ENCODE data around the gene MRGPRG. TPM values are rescaled to one million over a fixed set of nuclear protein-coding genes. Genes with fewer than 3 reads are reported as not detected.

The MRGPRG gene
- total RNA-seq, 1 experiment from 2014 or later, result not detected

DNA sequence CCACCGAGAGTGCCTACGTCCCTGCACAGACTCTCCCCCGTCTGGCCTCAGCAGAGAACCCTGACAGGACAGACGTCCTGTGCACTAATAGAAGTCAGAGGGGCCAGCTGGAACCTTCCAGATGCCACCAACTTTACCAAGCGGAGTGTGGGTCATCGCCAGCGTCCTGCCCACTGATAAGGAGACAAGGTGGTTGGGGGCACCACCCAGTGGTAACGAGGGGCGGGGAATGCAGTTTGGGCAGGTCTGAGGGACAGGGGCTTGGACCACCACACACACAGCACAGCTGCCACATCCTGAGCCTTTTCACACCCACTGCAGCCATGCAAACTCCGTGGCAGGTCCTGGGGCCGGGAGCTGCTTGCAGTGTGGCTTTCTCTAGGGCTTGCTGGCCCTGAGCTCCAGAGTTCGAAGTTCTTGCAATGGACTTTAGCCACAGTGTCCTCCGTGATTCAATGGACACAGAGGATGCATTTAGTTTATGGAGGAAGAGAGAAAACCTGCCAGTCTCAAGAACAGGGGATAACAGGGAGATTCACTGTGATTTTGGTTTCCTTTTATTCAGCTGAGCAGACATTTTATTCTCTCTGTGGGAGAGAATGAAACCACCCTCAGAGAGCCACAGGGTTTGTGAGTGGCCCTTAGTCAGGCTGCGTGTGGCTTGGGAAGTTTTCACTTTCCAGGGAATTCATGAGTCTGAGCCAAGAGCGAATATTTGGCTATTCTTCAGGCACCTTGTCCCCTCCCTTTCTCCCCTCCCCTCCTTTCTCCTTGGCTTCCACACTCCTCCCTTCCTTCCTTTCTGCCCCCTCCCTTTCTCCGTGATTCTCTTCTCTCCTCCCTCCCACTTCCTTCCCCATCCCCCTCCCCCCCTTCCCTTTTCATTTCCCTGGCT, 13.1 kb downstream of the MRGPRG start:
- ChIA-PET POLR2A (no interaction called here), RAD21 (ENCODE audit: low non-redundant PET in 1 of 2, low total read pairs in 2 of 2, uncharacterized antibody in 2 of 2, unreplicated experiment in 2 of 2) (no interaction called here), CTCF (interaction anchor here (0.7 to 1.1 kb wide), 2 partner anchors 10 to 114 kb away, joined by 3 read pairs; no protein-coding TSS in a partner anchor)
- BruUV-seq (replicated peaks), result no TSS peak
- Histone ChIP-seq H3K4me2 (ENCODE audit: low read length) (no peak overlapping the region), H3K36me3 (ENCODE audit: control insufficient read depth in 1 of 2, insufficient read depth in 2 of 2, low read length in 2 of 2) (no peaks in the 10 kb centered on the region), H3K9me2 (ENCODE audit: insufficient read depth) (no peaks in the 10 kb centered on the region), H3K9me3 (ENCODE audit: control insufficient read depth in 1 of 2, insufficient read depth in 1 of 2, low read depth in 1 of 2, low read length in 2 of 2) (no peaks in the 10 kb centered on the region), H3K4me3 (replicated peaks in 1 of 2; ENCODE audit: low read depth in 1 of 2, low read length in 2 of 2) (no peak overlapping the region), H3K79me2 (ENCODE audit: insufficient read depth, low read length) (no peaks in the 10 kb centered on the region), H3K27me3 (ENCODE audit: insufficient read depth, low read length) (peaks cover 20% of the 10 kb centered on the region; the same call in 1 of the 2 replicates), H3K27ac (ENCODE audit: low read depth, low read length) (no peak overlapping the region), H3K4me1 (ENCODE audit: control insufficient read depth in 1 of 2, insufficient read depth in 2 of 2, low read length in 2 of 2) (no peaks in the 10 kb centered on the region), H4K20me1 (ENCODE audit: insufficient read depth) (no peaks in the 10 kb centered on the region), H2AFZ (ENCODE audit: low read depth, low read length, poor library complexity, severe bottlenecking) (no peak overlapping the region), H3K9ac (ENCODE audit: low read length) (no peak overlapping the region)
- ATAC-seq, result no peak
- no peak for DNase-seq (ENCODE audit: low read depth, low spot score)
- intact Hi-C loops (cut with micrococcal nuclease), result no loop called here
- no peak for TF ChIP-seq POLR2A (IDR thresholded peaks at IDR 0.05; ENCODE audit: borderline replicate concordance, extremely low read depth, insufficient read depth, insufficient read length)
- TF ChIP-seq JUND (IDR thresholded peaks at IDR 0.05), result no peak
- no peak for TF ChIP-seq FOSL1 (IDR thresholded peaks at IDR 0.05; ENCODE audit: low read depth)
- no peak for TF ChIP-seq TCF7L2 (IDR thresholded peaks at IDR 0.05; ENCODE audit: borderline replicate concordance, extremely low read depth, insufficient read depth, insufficient read length)
- TF ChIP-seq ZFX (IDR thresholded peaks at IDR 0.05), result no peak
- TF ChIP-seq EZH2phosphoT487 (IDR thresholded peaks at IDR 0.05; ENCODE audit: borderline replicate concordance), result no peak
- no peak for TF ChIP-seq SP1 (IDR thresholded peaks at IDR 0.05; ENCODE audit: low read depth)
- TF ChIP-seq SIN3A (IDR thresholded peaks at IDR 0.05; ENCODE audit: low read depth), result no peak
- TF ChIP-seq POLR2AphosphoS5 (IDR thresholded peaks at IDR 0.05; ENCODE audit: low read depth, low read length), result no peak

Measured in HCT116 (cell line).